GM18526 (cell line): ENCODE results near the gene MTA2.

Experiments
- POLR2A ChIP-seq: IDR thresholded peaks from 3 replicates; pipeline ENCODE4 v1.6.1; 2011; ENCODE audit not compliant: insufficient read length; ENCODE audit errors: extremely low read depth

The MTA2 gene

DNA sequence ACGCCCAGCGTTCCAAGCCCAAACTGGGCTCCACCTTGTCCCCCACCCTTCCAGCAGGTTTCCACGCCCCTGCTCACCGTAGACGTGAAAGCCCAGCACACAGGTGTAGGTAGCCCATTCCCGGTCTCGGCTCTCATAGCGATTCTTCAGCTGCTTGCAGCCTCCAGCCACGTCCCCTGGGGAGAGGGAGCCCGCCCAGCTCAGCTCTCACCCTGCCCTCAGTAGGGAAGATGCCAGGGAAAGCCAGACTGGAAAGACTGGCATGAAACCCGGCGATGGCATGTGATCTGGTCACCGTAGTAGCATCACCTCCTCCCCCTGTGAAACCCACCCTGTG, 1.4 kb upstream of the MTA2 start:
- no peak for TF ChIP-seq POLR2A

DNA sequence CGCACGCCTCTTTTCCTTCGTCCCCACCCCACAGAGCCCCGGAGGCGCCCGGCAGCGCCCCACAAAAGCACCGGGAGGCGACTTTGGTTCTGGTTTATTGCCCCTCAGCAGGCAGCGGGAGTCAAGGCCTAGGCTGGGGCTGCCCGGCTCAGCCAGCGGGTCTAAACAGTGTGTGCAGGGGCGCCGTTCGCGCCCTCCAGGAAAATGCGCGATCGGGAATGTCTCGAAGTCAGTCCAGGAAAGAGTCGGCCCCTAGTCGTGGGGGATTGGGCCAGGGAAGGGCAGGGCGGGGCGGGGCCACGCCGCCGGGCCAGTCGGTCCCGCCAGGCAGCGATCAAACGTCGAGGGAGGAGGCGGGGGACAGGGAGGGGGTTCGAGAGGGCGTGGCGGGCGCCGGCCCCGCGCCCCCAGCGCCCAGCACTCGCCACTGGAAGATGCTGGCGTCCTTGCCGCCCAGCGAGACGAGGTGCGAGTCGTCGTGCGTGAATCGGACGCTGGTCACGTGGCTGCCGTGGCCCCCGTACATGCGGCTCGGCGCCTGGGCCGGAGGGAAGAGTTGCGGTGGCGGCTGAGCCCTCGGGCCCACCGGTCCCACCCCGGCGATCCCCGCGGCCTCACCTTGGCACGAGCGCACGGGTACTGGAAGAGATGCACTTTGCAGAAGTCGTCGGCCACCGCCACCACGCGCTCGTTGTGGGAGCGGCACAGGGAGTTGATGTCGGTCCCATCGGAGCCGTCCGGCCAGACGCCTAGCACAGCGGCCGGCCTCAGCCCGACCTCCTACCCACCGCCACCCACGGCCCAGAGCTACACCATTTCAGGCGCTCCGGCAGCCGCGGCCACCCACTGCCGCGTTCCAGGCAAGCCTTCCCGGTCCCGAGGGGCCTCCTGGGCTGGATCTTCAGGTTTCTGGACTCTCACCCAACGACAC, 741 bp upstream of the MTA2 start:
- no peak for TF ChIP-seq POLR2A

DNA sequence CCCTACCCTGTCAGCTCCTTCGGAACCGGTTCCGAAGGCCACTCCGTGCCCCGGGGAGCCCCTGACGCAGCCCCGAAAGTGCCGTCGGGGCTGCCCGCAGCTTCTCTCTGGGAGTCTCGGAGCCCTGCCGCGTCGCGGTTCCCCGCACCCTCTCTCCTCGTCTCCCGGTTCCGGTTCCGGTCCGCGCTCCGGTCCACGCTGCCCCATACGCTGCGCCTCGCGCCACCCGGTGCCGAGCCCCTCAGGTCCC, 618 bp downstream of the MTA2 start:
- TF ChIP-seq POLR2A: no peak

DNA sequence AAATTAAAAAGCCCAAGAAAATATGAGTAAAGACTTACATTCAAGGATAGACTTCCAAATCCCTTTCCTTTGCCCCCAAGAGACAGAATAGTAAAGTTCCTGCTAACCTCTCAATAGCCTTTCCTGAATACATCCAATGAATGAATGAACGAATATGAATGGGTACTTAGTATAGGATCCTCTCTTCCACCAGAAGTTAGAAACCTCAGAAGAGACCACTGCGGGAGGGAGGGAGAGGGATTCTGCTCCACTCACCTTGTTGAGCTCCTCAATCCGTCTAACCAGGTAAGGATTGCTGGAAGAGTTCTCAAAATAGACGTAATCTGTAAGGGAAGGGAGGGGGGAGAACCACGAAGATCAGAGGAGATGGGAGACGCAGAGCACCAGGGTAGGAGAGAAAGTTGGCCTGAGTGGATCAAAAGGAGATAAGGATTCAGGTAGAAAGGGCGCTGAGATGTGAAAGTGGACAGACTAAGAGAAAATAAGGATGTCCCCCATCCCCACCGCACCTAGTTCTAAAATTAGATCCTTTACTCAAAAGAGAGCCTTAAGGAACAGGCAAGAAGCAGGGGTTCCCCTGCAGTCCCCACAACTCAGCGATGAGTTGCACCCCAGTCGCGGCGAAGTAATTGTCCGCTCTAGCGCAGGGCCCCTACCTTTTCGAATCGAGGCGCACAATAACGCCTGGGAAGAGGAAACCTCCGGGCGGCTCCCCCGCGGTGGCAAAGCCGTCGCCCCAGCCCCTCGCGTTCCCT, 1.1 kb downstream of the MTA2 start:
- no peak for TF ChIP-seq POLR2A

DNA sequence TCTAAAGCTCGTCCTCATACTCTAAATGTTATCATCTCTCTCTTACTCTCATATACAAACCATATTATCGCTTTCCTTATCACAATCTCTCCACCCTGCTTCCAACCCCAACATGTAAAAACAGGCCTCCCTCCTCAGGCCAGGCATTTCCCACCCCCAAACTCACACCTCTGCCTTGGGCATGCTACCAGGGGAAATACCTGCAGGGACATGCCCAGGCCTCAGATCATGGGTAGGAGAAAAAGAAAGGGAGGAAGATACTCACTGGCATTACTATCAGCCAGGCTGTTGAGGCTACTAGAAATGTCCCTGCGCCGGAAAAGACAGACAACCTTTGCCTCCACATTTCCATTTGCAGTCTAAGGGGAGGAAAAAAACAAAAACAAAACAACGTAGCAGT, 1.8 kb downstream of the MTA2 start:
- no peak for TF ChIP-seq POLR2A

DNA sequence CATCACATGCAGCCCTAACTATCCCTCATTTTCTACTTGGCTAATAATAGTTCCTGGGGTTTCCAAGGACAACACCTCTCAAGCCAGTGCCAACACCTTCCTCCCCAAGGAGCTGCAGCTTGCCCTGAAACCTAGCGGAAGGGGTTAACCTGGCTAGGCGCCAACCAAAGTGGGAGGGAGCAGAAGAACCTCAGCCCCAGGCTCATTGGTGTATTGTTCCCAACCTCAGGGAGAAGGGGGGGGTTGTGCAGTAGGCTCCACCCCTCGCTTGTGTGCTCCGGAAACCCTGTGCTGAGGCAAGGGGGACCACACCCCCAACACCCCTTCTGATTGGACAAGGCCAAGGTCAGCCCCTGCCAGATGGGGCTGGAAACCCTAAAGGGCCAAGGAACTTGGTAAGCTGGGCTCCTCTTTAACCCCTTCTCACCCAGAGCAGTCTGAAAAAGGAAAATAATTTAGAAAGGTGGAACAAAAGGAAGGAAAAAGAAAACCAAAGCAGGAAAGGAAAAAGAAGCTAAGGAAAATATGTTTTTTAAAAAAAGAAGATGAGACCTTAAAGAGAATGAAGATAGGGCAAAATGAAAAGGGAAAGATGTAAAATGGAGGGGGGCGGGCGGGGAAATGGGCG, 2.5 kb downstream of the MTA2 start:
- TF ChIP-seq POLR2A: no peak

DNA sequence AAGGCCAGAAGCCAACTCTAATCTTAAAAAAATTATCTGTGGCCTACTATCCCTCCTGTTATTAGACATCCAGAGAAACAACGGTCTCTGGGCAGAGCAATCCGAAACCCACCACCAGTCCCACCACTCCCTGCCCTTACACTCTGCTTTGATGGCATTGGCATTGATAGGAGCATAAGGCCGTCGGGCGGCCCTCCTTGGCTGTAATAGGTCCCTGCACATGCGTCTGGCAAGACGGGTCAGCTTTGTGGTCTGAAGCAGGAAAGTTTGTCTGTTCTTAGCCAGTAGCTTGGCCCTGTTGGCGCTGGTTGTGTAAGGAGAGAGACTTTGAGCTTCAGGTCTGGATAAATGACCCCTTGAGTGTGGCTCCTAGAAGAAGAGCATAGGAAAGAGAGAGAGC, 6.5 kb downstream of the MTA2 start:
- no peak for TF ChIP-seq POLR2A

DNA sequence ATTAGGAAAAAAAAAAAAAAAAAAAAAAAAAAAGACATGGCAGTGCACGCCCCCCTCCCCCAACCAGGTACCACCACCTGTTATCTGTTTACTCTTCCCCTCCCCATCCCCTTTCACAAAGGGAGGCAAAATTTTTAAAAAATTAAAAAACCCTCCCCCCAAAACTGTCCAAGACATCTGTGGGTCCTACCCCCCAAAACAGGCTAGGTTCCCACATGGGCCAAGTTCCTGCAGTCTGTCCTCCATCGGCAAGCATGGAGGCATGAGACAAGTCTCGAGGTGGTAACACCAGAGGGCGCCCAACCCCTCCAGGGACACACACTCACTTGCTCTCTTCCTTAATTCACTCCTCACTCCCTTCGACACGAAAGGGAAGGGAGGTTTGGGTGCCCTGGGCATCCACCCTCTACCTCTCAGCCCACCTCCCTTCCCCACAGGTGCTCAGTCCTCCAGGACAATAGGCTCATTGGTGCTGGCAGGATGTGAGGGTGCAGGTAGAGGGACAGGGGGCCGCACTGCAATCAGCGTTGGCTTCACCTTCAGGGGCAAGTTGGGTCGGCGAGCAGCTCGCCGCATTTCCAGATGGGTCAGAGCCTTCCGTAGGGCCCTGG, 8.1 kb downstream of the MTA2 start:
- peak; percentile 21 for TF ChIP-seq POLR2A

DNA sequence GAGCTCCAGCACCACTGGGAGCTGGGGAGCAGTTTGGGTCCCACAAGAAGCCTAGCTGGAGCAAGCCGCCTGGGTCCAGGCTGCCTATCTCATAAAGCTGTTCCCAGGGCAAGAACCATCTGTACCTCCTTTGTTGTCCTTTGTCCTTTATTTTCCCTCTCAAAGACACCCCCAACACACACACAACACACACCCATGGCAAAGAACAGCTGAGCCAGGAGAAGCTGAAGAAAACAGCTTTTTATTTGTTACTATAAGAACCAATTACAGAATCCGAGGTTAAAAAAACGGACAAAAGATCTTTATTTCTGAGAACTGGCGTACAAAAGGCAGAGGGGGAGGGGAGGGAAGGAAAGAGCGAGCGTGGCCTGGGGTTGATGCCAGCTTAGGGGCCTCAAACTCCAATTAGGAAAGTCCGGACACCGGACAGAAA, 8.7 kb downstream of the MTA2 start:
- TF ChIP-seq POLR2A: no peak

DNA sequence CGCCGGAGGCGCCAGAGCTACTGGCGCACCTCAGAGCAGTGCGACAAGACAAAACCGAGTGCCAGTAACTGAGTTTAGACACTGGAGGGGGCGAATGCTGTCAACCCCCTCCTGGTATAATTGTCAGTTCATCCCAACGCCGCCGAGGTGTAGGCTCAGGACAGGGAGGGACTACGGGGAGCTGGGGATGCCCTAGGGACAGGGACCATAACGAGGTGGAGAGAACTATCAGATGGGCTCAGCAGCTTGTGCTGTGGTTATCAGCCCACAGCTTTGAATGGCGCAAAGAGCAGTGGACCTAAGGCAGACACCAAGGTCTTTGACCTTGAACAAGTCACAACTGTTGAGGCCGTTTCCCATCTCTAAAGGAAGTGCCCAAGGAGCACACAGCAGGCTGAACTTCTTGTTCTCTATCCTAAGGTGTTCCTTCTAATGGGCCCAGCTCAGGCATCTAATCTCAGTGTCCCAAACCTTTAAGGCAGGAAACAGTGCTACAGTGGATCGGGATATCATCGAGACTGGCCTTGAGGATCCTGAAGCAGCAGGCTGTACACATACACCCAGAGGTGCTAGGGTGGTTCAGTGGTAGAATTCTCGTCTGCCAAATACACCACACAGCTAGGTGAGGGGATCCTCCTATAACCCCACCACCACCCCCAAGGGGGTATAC, 9.4 kb downstream of the MTA2 start:
- TF ChIP-seq POLR2A: no peak

DNA sequence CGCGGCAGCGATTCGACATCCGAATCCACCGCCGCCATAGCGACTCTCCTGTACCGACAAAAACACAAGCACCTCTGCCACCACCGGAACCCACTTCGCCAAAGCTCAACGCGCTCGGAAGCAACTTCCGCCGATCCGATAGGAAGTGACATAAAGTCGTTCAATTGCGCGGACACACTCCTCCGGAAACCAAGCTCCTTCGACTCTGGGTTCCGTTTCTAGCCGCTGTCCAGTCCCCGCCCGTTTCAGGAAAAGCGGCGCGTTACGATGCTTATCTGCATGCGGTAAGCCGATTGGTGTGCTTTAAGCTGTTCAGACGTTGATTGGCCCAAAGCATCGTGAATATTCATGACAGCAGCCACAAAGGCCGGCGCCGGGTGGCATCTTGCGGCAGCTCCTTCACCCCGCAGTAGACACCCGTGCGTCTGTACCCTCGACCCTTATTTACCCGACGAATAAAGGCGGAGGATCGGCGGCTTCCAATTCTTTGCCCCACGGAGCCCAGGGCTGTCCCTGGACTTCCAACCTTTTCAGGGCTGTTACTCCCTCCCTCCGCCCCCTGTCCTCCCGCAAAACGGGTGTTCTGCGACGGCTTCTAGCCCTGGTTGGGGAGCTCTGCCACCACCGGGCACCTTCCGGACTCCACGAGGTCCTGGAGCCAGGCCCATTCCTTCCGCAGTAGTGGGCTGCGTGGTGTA, 10.1 kb downstream of the MTA2 start, which contains the start of gene TUT1:
TUT1 (minus strand) TSS at position 76 of the 698 bp plus-strand sequence; CDS start at position 38, 38 bp downstream.
- peak; percentile 94 for TF ChIP-seq POLR2A

DNA sequence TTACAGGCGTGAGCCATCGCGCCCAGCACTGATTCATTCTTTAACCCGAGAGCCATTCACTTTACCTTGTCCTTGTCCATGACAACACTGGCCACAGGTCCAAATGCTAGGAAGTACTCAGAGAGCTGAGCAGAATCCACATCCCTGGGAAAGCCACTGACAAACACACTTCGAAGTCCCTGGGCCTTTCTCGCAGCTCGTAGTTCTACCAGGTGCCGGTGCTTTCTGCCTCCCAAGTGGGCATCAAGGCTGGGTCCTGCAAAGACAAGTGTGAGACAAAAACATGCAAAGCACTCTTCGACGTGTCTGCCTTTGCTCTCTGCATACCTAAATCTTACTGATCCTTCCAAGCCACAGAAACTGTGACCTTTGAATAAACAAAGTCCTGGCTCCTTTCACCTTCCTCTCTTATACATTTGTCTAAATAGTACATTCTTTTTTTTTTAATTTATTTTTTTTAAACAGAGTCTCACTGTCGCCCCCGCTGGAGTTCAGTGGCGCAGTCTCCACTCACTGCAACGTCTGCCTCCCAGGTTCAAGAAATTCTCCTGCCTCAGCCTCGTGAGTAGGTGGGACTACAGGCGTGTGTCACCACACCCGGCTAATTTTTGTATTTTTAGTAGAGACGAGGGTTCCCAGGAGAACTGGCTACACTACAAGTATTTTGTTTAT, 12.6 kb downstream of the MTA2 start:
- TF ChIP-seq POLR2A: no peak

DNA sequence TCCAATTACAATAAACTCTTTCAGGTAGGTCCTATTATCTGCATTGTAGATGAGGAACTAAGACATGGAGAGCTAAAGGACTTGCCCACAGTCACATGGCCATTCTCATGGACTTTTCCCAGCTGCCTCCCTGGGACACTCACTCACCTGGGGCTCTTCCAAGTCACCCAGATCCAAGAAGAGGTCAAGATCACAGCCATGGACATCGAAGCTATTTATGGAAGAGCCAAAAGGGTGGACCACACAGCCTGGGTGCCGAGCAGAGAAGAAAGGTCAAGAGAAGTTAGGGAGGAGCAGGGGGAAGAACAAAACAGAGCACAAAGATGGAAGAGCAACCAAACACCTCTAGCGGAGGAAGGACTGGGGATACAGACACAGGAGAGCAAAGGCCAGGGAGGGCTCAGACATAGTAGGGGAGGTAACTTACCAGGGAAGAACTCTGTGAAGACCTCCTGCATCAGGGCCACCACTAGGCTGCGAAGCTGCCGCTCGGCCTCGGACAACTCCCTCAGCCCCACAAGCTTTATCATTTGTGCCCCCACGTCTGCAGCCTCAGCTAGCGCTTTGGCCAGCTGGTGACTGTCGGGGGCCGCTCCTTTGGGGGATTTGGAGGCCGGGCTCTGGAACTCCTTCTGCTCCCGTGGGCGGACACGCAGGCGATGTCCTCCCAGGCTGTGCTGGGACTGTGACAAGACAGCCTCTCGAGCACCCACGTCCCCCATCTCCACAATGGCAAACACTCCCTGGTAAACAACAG, 20.5 kb downstream of the MTA2 start:
- no peak for TF ChIP-seq POLR2A
